Stimulated activated CD8-positive, alpha-beta memory T cell treated with anti-CD3 and anti-CD28 coated beads, Interleukin-7, amount 100 ng/mL, for 24 hours (primary cell): ENCODE data around the gene ADGRL1.
"Not testable (repeated sequence)": the region's sequence is repeated elsewhere in the genome, so short reads cannot be mapped to it uniquely, and the experiment has no call there.

Experiments
- DNase-seq: peaks from one replicate; pipeline ENCODE4 v3.0.0-alpha.2; 2020; ENCODE audit warnings: low read depth

Gene ADGRL1

DNA sequence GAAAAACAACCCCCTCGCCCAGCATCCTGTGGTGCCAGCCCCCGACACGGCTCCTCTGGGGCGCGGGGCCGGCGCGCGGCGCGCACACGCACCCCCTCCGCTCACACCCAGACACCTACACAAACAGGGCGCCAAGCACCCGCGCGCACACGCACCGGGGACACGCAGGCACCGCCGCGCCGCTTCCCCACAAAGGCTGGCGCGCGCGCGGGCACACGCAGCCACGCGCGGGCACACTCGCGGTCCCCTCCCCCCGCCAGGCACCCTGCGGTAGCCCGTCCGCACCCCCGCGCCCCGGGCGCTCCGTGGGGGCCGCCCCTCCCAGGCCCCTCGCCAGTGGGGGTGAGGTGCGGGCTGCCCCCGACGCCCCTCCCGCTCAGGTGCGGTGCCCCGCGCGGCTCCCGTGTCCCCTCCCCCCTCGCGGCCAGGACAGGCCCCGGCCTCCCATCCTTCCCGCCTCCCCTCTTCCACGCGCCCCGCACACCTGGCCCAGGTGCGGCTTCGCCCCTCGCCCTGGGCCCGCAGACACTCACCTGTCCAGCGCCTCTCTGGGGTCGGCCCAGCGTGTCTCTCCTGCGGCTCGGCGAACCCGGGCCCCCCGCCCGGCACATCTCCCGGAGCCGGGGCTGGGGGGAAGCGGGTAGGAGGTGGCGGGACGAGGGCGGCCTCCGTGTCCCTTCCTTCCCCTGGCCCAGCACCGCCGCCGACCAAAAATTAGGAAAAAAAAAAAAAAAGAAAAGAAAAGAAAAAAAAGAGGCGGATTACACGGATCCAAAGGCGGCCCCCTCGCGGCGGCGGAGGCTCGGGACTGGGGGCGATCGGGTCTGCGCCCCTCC is at the start of gene ADGRL1:
TSS of gene ADGRL1 (minus strand) at position 718 of the 836 bp plus-strand sequence. CDS start 22,567 bp downstream, outside the sequence.
- DNase-seq = not testable (repeated sequence)

DNA sequence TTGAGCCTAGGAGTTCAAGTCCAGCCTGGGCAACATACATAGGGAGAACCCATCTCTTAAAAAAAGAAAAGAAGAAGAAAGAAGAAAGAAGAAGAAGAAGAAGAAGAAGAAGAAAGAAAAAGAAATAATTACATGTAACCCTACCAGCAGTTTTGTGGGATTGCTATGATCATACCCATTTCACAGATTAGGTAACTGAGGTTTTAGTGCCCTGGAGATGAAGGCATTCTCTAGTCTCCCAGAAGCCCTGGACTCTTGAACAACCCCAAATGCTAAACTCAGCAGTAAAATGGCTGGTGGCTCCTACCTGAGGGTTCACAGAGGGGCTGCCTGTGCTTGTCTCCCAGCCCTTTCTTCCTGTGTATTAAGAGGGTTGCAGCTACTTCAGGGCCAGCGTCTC is 49.3 kb upstream of the ADGRL1 start:
- DNase-seq = not testable (repeated sequence)

DNA sequence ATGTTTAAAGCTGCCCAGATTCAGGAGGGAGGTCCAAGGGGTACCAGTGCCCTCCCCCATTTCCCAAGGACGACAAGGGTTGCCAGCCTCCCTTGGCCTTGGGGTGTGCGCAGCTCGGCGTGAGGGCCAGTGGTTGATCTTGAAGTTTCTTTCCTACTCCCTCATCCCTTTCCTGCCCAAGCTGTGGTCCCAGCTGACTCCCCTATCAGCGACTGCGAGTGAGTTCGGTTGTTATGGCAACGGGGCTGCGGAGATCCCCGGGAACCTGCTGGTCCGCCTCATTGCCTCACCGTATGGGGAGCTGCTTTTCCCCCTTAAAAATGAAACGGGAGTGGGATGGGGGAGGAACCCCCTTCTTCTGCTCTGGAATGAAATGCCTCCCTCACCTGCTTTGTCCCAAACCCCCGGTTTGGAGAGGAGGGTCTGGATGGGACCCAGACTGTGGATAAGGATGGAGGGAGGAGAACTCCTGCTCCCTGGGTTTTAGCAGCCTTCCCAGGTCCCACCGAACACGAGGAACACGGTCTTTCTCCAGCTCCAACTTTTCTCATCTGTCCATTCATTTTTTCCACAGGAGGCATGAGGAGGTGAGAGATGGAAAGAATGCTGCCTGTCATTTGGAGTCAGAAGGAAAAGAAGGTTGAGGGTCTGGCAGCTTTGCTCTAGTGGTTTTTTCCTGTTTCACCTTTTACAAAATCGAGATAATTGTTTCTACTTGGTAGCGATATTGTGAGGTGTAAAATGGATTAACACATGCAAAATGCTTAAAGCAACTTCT is 48.0 kb upstream of the ADGRL1 start:
- DNase-seq = not testable (repeated sequence)

DNA sequence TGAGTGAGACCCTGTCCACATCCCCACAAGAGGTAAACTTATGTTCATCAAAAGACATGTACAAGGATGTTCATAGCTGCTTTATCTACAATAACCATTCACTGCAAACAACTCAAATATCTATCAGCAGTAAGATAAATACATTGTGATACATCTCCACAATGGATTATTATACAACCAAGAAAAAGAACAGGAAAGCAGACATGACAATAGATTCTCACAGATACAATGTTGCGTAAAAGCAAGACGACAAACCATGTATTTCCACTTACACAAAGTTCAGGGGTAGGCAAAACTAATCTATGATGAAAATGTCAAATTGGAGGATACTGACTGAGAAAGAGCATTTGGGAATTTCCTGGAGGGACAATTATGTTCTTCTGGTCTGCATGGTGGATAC is 46.2 kb upstream of the ADGRL1 start:
- not testable (repeated sequence) for DNase-seq

DNA sequence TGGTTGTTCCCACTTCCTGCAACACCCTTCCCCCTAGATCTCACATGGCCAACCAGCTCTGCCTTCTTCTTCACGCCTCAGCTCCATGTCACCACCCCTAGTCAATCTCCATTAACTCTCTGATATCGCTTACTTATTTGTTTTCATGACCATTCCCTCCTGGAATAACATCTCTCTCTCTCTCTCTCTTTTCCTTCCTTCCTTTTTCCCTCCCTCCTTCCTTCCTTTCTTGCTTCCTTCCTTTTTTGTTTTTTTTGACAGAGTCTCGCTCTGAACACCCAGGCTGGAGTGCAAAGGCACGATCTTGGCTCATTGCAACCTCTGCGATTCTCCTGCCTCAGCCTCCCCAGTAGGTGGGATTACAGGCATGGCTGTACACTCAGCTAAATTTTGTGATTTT is 44.9 kb upstream of the ADGRL1 start:
- no peak for DNase-seq

DNA sequence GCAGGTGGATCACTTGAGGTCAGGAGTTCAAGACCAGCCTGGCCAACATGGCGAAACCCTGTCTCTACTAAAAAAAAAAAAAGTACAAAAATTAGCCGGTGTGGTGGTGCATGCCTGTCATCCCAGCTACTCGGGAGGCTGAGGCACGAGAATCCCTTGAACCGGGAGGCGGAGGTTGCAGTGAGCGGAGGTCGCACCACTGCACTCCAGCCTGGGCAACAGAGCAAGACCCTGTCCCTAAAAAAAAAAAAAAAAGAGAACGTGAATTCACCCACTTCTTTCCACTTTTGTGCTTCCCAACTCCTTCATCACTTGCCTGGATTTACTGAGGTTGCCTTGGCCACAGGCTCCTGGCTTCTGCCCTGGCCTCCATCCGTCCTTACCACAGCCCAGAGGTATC is 44.3 kb upstream of the ADGRL1 start:
- DNase-seq = not testable (repeated sequence)

DNA sequence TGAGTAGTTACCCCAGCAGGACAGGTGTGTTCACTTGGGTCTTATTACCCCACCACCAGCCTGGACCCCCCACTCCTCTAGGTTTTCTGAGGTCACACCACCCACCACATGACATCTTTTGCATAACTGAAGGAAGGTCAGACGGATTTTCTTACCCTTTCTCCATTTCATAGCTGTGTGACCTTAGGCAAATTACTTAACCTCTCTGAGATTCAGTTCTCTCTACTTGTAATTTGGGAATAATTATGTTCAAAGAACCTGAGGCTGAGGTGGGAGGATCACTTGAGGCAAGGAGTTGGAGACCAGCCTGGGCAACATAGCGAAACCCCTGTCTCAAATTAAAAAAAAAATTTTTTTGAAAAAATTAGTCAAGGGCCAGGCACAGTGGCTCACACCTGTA is 43.9 kb upstream of the ADGRL1 start:
- DNase-seq = not testable (repeated sequence)

DNA sequence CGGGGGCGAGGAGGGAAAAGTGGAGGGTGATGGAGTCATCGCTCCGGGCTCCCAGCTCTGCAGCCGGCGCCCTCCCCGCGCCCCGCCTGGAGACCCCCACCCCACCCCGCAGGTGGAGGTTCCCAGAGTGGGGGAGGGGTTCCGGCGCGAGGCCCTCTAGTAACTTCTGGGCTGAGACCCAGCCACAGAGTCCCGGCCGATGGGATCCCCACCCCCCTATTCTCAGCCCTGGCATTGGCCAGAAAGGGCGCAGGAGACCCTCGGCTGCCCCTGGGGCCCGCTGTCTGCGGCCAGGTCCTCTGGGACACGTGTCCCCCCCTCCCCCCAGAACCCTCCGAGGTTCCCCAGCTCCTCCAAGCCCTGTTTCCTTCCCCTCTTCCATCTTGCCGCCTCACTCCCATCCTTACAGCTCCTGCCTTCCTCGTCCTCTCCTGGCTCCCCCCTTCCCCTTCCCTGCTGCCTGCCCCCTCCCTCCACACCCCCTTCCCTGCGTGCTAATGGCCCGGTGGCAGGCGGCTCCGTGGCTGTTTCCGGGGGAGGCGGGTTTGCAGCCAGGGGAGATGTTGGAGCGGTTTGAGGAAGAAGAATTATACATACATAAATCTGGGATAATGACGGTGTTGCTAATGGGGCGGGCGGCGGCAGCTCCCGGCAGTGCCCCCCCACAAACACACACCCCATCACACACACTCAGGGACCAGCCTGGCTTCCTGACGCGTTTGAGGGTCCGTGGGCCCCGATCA is 43.2 kb upstream of the ADGRL1 start:
- not testable (repeated sequence) for DNase-seq

DNA sequence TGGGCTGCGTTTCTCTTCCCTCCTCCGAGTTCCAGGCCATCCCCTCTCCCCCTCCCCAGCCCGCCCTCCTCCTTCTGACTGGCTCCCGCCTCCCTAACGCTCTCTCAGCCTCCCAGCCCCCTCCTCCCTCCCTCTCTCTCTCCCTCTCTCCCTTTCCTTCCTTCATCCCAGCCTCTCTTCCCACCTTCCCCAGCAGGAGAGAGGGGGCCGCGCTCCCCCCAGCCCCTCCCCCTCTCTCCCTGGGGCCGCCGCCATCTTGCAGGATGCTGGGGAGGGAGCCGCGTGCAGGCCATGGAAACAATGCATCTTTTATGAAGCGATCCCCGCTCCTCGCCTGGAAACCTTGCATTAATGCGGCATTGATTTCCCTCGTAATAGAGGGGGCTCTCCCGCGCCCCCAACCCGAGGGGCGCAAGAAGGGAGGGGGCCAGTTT is 42.6 kb upstream of the ADGRL1 start:
- DNase-seq = peak; percentile 10

DNA sequence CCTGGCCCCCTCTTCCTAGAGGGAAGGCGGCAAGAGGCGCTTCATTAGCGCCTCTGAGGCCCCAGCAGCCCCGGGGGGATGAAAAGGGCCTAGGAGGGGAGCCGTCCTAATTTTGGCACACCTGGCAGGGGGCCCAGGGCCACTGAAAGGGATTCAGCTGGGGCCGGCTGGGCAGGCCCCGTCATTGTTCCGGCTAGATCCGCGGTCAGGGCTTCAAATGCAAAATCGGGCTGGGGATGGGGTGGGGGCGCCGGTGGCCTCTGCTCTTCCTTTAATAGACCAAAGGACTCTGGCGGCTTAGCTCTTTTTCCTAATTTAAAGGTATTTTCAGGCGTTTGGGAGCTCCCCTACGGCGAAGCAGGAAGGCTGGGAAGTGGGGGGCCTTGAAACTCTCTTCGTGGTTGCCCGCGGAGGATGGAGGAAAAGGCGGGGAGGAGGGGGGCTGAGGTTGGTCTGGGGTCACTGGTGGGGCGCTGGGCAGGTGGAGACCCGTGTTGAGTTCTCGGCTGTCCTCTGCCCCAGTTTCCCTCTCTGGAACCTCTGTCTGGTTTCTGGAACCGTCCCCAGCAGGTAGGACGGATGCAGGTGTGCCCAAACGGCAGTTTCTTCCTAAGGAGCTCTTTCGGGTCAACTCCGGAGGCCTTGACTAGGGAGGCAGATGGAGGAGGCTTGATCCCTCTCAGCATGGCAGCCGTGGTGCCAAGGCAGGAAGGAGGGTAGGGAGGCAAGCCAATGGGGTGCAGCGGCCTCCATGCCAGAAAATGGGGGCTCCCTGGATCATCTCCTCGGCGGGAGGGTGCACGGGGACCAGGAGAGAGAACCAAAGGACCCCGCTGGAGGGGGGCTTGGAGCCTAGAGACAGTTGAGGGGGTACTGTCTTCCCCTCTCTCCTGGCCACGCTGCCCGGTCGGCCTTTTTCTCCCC is 41.8 kb upstream of the ADGRL1 start:
- not testable (repeated sequence) for DNase-seq

DNA sequence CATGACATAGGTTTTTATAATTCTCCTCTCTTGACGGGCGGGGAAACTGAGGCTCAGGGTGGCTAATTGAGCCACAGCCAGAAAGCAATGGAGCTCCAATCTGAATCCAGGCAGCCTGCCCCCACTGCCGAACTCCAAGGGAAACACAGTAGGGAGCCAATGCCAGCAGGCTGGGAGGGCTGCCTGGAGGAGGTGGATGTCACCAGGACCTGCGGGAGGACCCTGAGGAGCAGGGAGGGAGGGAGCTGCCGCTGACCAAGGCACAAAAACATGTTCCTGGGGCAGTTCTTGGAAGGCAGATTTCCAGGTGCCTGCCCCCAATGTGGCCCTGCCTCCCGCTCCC is 41.2 kb upstream of the ADGRL1 start:
- DNase-seq = not testable (repeated sequence)

DNA sequence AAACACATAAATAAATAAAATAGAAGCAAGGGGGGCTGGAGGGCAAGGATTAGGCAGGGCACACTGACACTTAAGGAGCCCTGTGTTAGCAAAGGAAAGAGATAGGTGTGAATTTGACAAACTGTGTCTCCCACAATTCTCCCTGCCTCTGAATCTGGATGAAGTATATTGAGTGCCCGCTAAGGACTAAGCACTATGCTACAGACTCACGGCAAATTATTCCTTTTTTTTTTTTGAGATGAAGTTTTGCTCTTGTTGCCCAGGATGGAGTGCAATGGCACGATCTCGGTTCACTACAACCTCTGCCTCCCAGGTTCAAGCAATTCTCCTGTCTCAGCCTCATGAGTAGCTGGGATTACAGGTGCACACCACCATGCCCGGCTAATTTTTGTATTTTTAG is 38.4 kb upstream of the ADGRL1 start:
- DNase-seq = not testable (repeated sequence)

DNA sequence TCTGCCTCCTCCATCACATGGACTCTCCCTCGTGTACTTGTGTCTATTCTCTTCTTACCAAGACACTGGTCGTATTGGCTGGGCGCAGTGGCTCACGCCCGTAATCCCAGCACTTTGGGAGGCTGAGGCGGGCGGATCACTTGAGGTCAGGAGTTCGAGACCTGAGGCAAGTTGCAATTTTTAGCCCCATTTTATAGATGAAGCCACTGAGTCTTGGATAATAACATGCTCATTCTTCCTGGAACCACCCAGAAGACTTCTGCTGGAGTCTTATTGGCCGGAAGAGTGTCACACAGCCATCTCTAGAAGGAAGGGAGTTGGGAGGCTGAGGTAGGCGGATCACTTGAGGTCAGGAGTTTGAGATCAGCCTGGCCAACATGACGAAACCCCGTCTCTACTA is 37.7 kb upstream of the ADGRL1 start:
- DNase-seq = not testable (repeated sequence)

DNA sequence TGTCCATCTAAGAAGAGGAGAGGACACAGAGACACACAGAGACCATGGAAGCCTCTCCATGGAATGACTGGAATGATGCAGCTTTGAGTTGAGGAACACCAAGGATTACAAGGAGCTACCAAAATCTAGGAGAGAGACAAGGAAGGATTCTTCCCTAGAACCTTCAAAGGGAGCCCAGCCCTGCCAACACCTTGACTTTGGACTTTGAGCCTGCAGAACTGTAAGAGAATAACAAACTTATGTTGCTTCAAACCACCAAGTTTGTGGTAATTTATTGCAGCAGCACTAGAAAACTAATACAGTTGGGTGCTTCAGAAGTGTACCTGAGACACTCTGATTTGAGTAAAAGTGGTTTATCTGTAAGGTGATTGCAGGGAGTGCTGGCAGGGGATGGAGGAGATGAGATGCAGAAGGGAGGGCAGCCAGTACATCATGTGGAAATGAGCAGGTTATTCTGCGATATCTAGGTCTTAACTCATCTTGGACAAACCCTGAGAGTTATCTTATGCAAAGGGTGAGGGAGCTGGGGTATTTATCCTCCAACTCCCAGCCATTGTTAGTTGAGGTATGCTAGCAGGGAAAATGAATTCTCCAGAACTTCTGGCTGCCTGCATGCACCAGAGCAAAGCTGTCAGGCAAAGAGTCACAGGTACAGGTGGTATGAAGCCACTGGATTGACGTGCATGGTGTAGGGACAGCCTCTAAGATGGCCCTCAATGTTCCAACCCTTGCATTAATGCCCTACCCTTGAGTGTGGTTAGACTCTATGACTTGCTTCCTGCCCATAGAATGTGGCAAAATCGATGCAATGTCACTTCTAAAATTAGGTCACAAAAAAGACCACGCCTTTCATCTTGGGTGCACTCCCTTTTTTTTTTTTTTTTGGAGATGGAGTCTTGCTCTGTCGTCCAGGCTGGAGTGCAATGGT is 31.3 kb upstream of the ADGRL1 start:
- DNase-seq = no peak

DNA sequence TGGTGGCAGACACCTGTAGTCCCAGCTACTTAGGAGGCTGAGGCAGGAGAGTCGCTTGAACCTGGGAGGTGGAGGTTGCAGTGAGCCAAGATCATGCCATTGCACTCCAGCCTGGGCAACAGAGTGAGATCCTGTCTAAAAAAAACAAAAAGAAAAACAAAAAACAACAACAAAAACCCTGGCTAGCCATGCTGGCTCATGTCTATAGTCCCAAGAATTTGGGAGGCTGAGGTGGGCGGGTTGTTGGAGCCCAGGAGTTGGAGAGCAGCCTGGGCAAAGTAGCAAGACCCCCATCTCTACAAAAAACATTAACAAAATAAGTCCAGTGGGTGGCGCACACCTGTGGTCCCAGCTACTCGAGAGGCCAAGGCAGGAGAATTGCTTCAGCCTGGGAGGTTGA is 27.0 kb upstream of the ADGRL1 start:
- DNase-seq = not testable (repeated sequence)

DNA sequence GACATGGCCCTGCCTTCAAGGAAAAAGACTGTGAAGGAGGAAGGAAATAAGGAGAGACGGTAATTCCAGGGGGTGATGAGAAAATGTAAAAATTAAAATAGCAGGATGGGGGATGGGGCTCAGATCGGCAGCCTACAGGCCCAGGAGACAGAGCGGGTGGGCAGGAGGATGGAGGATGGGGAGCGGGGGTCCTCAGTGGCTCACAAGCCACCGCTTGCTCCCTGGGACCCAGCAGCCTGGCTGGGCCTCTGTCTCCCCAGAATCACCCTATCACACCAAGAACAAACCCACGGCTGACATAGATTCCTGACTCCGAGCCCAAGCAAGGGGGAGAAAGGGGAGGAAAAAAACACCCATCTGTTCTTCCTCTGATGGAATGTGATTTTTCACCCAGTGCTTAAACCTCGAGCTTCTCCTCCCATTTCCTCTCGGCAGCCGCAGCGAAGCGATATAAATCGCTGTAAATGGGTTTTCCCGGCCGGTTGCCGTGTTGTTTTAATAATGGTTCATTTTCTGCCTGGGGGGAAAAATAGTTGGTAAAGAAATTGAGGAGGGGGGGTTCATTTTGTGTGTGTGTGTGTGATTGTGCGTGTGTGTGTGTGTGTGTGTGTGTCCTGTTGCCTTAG is 22.6 kb upstream of the ADGRL1 start:
- not testable (repeated sequence) for DNase-seq

DNA sequence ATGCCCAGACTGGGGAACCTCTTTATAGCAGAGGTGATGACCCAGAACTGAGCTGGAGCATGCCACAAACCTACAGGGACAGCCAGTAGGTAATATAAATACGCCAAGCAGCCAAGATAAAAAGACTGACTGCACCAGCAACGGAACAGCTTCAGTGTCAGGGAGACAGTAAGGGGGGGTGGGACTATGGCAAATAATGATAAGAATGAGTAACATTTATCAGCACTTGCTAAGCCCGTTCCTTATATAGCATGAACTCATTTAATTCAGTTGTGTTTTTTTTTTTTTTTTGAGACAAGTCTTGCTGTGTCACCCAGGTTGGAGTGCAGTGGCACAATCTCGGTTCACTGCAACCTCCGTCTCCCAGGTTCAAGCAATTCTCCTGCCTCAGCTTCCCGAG is 20.5 kb upstream of the ADGRL1 start:
- not testable (repeated sequence) for DNase-seq

DNA sequence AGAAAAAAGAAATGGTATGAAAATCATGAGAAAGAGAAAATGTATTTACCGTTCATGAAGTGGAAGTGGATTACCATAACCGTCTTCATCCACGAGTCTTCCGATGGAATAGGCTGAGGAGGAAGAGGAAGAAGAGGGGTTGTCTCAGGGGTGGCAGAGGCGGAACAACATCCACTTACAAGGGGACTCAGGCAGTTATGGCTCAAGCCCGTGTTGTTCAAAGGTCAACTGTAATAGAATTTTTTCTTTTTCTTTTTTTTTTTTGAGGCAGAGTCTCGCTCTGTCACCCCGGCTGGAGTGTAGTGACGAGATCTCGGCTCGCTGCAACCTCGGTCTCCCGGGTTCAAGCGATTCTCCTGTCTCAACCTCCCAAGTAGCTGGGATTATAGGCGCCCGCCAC is 16.9 kb upstream of the ADGRL1 start:
- no peak for DNase-seq

DNA sequence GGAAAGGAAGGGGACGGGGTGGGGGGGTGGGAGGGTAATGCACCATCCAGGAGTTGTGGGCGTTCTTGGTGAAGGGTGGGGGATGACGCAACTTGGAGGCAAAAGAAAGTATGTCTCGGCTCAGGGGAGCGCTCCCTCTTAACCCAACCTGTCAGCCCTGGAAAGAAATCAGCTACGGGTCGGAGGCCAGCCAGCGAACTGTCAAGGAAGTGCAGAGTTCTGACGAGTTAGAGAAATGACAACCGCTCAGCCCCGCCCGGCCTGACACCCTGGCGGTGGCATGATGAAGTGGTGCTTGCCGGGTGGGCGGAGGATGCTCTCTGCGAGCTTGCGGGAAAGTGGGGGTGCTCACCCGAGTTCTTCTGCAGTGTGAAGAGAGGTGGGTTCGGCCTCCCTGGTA is 15.4 kb upstream of the ADGRL1 start:
- DNase-seq = peak; percentile 41
